ENCODE results near the gene CCL18.

The CCL18 gene

DNA sequence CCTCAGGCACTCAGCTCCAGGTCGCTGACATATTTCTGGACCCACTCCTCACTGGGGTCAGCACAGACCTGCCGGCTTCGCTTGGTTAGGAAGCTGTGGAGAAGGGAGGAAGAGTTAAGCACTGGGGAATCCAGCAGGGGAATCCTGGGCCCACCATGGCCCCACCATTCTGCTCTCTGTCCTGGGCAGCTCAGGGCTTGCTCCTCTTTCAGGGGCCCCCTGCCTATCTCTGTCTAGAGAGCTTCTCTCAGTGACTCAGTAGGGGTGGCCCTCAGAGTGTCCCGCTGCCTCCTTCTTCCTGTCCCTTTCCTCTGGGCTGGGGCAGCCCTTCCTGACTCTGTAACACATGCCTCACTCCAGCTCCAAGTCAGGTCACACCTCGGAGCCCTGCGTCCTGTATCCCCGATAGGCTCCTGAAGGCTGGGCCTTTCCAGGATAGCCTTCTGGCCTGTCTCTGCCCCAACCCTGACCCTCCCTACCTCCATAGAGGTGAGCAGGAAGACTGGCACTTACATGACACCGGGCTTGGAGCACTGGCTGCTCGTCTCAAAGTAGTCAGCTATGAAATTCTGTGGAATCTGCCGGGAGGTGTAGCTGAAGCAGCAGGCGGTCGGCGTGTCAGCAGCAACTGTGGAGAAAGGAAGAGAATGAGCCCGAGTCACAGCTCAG is 24.7 kb downstream of the CCL18 start:
- H2AFZ ChIP-seq (ENCODE audit: low read depth, low read length) = no peak overlapping the region
- DNase-seq (no peak), ATAC-seq (ENCODE audit: insufficient read depth, low read depth) (no peak)
- H3K4me2 ChIP-seq (ENCODE audit: insufficient read depth, low read length) = no peak overlapping the region
- no peaks in the 10 kb centered on the region for H3K36me3 ChIP-seq (ENCODE audit: insufficient read depth, low read length)
- no peaks in the 10 kb centered on the region for H3K9me3 ChIP-seq (ENCODE audit: insufficient read depth, low read length, severe bottlenecking)
- H3K27me3 ChIP-seq (ENCODE audit: insufficient read depth, low read length, poor library complexity) = peaks cover 3% of the 10 kb centered on the region
- TF ChIP-seq, protein P1, sequence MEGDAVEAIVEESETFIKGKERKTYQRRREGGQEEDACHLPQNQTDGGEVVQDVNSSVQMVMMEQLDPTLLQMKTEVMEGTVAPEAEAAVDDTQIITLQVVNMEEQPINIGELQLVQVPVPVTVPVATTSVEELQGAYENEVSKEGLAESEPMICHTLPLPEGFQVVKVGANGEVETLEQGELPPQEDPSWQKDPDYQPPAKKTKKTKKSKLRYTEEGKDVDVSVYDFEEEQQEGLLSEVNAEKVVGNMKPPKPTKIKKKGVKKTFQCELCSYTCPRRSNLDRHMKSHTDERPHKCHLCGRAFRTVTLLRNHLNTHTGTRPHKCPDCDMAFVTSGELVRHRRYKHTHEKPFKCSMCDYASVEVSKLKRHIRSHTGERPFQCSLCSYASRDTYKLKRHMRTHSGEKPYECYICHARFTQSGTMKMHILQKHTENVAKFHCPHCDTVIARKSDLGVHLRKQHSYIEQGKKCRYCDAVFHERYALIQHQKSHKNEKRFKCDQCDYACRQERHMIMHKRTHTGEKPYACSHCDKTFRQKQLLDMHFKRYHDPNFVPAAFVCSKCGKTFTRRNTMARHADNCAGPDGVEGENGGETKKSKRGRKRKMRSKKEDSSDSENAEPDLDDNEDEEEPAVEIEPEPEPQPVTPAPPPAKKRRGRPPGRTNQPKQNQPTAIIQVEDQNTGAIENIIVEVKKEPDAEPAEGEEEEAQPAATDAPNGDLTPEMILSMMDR (IDR thresholded peaks at IDR 0.05; ENCODE audit: borderline replicate concordance, extremely low read depth, low read length, poor library complexity, severe bottlenecking) = no peak
- no peak for TF ChIP-seq EZH2 (IDR thresholded peaks at IDR 0.05; ENCODE audit: borderline replicate concordance, low read depth, low read length, severe bottlenecking)
- no peak overlapping the region for H3K4me3 ChIP-seq (ENCODE audit: low read depth in 1 of 2, low read length in 2 of 2)
- H4K20me1 ChIP-seq (ENCODE audit: insufficient read depth, low read length) = no peaks in the 10 kb centered on the region
- H3K79me2 ChIP-seq (ENCODE audit: insufficient read depth, low read length) = no peaks in the 10 kb centered on the region
- no peak overlapping the region for H3K27ac ChIP-seq (ENCODE audit: low read length)
- H3K4me1 ChIP-seq (ENCODE audit: insufficient read depth, low read length) = peaks cover 19% of the 10 kb centered on the region
- H3K9ac ChIP-seq (ENCODE audit: low read depth, low read length) = no peak overlapping the region

DNA sequence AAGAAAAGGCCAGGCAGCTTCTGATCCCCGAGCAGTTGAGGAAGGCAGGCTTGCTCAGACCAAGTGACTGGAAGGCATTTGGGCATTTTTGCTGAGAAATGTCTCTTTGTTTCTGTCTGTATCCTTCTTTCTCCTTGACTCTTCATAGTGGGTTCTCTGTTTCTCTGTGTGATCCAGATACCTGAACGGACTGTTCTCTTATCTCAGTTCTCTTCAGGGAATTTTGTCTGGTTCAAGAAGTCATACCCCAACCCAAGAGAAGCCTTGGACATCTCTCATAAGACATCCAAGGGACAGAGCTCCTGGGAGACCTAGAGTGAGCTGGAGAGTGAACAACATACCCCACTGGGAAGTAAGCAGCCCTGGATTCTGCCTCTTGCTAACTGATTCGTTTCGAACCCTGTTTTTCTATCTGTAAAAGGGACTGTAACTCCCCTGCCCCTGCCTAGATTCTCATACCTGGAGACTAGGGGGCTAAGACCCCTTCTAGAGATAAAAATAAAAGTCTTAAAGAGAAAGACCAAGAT is 25.3 kb downstream of the CCL18 start:
- H3K9ac ChIP-seq (ENCODE audit: low read depth, low read length) = no peak overlapping the region
- no peak overlapping the region for H2AFZ ChIP-seq (ENCODE audit: low read depth, low read length)
- H3K4me3 ChIP-seq (ENCODE audit: low read depth in 1 of 2, low read length in 2 of 2) = no peak overlapping the region
- no peaks in the 10 kb centered on the region for H4K20me1 ChIP-seq (ENCODE audit: insufficient read depth, low read length)
- TF ChIP-seq, protein P1 (IDR thresholded peaks at IDR 0.05; ENCODE audit: borderline replicate concordance, extremely low read depth, low read length, poor library complexity, severe bottlenecking) = no peak
- no peak for TF ChIP-seq EZH2 (IDR thresholded peaks at IDR 0.05; ENCODE audit: borderline replicate concordance, low read depth, low read length, severe bottlenecking)
- no peaks in the 10 kb centered on the region for H3K9me3 ChIP-seq (ENCODE audit: insufficient read depth, low read length, severe bottlenecking)
- peaks cover 3% of the 10 kb centered on the region for H3K27me3 ChIP-seq (ENCODE audit: insufficient read depth, low read length, poor library complexity)
- no peaks in the 10 kb centered on the region for H3K79me2 ChIP-seq (ENCODE audit: insufficient read depth, low read length)
- no peak overlapping the region for H3K27ac ChIP-seq (ENCODE audit: low read length)
- peaks cover 16% of the 10 kb centered on the region for H3K4me1 ChIP-seq (ENCODE audit: insufficient read depth, low read length)
- DNase-seq (no peak), ATAC-seq (ENCODE audit: insufficient read depth, low read depth) (no peak)
- H3K36me3 ChIP-seq (ENCODE audit: insufficient read depth, low read length) = no peaks in the 10 kb centered on the region
- no peak overlapping the region for H3K4me2 ChIP-seq (ENCODE audit: insufficient read depth, low read length)

DNA sequence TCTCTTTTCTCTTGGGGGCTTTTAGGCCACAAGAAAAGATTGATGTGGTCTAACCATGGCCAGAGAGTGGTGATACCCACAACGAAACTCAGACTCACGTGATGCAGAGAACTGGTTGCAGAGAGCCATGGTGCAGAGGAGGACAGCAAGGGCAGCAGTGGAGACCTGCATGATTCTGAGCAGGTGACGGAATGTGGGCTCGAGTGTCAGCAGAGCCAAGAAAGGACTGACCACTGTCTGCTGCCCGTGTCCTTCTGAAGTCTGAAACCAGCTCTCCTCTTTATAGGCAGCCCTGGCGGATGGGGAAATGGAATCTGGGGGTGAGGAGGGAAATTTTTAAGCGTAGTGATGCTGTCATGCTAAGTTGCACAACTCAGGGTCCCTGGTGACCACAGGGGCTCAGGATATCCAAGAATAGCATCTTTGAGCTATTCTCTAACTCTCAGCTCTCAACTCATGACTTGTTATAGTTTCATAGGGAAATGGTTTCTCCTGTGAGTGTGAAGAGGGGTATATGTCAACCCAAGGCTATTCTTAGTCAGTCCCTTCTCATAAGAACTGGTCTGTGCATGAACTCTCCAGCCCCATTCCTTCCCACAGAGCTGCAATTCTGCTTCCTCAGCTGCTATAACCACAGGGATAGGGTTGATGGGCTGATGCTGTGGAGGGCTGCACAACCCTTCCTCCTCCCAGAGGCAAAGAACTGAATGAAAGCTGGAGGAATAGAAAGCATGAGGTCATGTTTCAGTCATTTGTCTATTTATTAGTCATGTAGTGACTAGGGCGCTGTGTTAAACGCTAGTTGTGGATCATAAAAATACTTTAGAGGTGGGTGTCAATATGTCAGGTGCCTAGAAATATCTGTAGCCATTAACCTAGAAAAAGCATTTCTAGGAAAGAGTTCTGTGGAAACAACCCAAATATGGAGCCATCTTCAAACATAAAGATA is 26.1 kb downstream of the CCL18 start, which contains the start of gene CCL3:
TSS of gene CCL3 (minus strand) at position 256 of the 949 bp plus-strand sequence. CDS start at position 171, 85 bp downstream.
- ATAC-seq (ENCODE audit: insufficient read depth, low read depth) = no peak

More for the DNA sequence above, 26.1 kb downstream of the CCL18 start, which contains the start of gene CCL3:
- TF ChIP-seq EZH2 (IDR thresholded peaks at IDR 0.05; ENCODE audit: borderline replicate concordance, low read depth, low read length, severe bottlenecking) = no peak
- TF ChIP-seq, protein P1 (IDR thresholded peaks at IDR 0.05; ENCODE audit: borderline replicate concordance, extremely low read depth, low read length, poor library complexity, severe bottlenecking) = no peak
- H3K4me1 ChIP-seq (ENCODE audit: insufficient read depth, low read length) = peaks cover 11% of the 10 kb centered on the region
- no peaks in the 10 kb centered on the region for H4K20me1 ChIP-seq (ENCODE audit: insufficient read depth, low read length)
- H3K4me2 ChIP-seq (ENCODE audit: insufficient read depth, low read length) = no peak within 1 kb of the TSS
- peaks cover 3% of the 10 kb centered on the region for H3K27me3 ChIP-seq (ENCODE audit: insufficient read depth, low read length, poor library complexity)
- H3K4me3 ChIP-seq (ENCODE audit: low read depth in 1 of 2, low read length in 2 of 2) = no peak within 1 kb of the TSS
- no peak within 1 kb of the TSS for H2AFZ ChIP-seq (ENCODE audit: low read depth, low read length)
- no peaks in the 10 kb centered on the region for H3K79me2 ChIP-seq (ENCODE audit: insufficient read depth, low read length)
- no peaks in the 10 kb centered on the region for H3K36me3 ChIP-seq (ENCODE audit: insufficient read depth, low read length)
- H3K27ac ChIP-seq (ENCODE audit: low read length) = no peak within 1 kb of the TSS
- no peak for DNase-seq
- no peaks in the 10 kb centered on the region for H3K9me3 ChIP-seq (ENCODE audit: insufficient read depth, low read length, severe bottlenecking)
- H3K9ac ChIP-seq (ENCODE audit: low read depth, low read length) = no peak within 1 kb of the TSS

Measured in DND-41 (cell line).